Measurements from ENCODE around the gene ZNF221. TPM values are rescaled to one million over a fixed set of nuclear protein-coding genes. Genes with fewer than 3 reads are reported as not detected.

The ZNF221 gene
- total and polyA plus RNA-seq, 10 of the 15 experiments (the other 5 are each of a cell fraction or from before 2014, with no cell fraction given) = 0.15 to 1.7 (median 0.45) TPM; not detected in 1

GRCh38 chr19:43960411-43960810, 9.4 kb downstream of the ZNF221 start:
- 41% methylated on average over 4 of the region's 4 CpGs for whole genome bisulfite sequencing (ENCODE audit: insufficient coverage, insufficient replicate concordance, low lambda C conversion rate, missing lambda C conversion rate)
- BruUV-seq (replicated peaks) = no TSS peak
- Histone ChIP-seq H3K79me2 (ENCODE audit: control insufficient read depth, insufficient read depth, low read length) (no peaks in the 10 kb centered on the region), H3K4me3 (no peak overlapping the region), H3K27me3 (replicated peaks in 1 of 2; ENCODE audit: control insufficient read depth in 2 of 2, insufficient read depth in 2 of 2, low read length in 1 of 2) (no peaks in the 10 kb centered on the region), H3K9ac (ENCODE audit: control insufficient read depth, insufficient read depth, low read length) (no peak overlapping the region), H3K9me3 (replicated peaks; ENCODE audit: control insufficient read depth, insufficient read depth, low read length) (peaks cover 11% of the 10 kb centered on the region), H3K36me3 (ENCODE audit: control insufficient read depth in 2 of 2, insufficient read depth in 2 of 2, low read length in 1 of 2) (no peaks in the 10 kb centered on the region), H2AFZ (ENCODE audit: control insufficient read depth, low read depth, low read length) (no peak overlapping the region), H3K27ac (ENCODE audit: control insufficient read depth, insufficient read depth) (no peak overlapping the region), H4K20me1 (ENCODE audit: control insufficient read depth, insufficient read depth) (no peaks in the 10 kb centered on the region), H3K4me1 (ENCODE audit: control insufficient read depth, insufficient read depth, low read length) (no peaks in the 10 kb centered on the region), H3K4me2 (ENCODE audit: control insufficient read depth, insufficient read depth) (no peak overlapping the region)
- RAD21 ChIA-PET (ENCODE audit: unreplicated experiment) = no interaction called here
- ATAC-seq (no peak), DNase-seq (ENCODE audit: low read depth, low spot score) (no peak), FAIRE-seq (no peak)
- in situ Hi-C loops (cut with MboI) (no loop called here), intact Hi-C loops (cut with micrococcal nuclease; ENCODE audit: unreplicated experiment) (no loop called here)
- SMC1A ChIA-PET (ENCODE audit: uncharacterized antibody, unreplicated experiment) = no interaction called here
- CTCF ChIA-PET = no interaction called here
- POLR2A ChIA-PET = no interaction called here
- TF ChIP-seq, protein P1, sequence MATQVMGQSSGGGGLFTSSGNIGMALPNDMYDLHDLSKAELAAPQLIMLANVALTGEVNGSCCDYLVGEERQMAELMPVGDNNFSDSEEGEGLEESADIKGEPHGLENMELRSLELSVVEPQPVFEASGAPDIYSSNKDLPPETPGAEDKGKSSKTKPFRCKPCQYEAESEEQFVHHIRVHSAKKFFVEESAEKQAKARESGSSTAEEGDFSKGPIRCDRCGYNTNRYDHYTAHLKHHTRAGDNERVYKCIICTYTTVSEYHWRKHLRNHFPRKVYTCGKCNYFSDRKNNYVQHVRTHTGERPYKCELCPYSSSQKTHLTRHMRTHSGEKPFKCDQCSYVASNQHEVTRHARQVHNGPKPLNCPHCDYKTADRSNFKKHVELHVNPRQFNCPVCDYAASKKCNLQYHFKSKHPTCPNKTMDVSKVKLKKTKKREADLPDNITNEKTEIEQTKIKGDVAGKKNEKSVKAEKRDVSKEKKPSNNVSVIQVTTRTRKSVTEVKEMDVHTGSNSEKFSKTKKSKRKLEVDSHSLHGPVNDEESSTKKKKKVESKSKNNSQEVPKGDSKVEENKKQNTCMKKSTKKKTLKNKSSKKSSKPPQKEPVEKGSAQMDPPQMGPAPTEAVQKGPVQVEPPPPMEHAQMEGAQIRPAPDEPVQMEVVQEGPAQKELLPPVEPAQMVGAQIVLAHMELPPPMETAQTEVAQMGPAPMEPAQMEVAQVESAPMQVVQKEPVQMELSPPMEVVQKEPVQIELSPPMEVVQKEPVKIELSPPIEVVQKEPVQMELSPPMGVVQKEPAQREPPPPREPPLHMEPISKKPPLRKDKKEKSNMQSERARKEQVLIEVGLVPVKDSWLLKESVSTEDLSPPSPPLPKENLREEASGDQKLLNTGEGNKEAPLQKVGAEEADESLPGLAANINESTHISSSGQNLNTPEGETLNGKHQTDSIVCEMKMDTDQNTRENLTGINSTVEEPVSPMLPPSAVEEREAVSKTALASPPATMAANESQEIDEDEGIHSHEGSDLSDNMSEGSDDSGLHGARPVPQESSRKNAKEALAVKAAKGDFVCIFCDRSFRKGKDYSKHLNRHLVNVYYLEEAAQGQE (IDR thresholded peaks at IDR 0.05; ENCODE audit: low read depth, low read length) = no peak
- TF ChIP-seq CEBPZ (IDR thresholded peaks at IDR 0.05; ENCODE audit: low read depth, low read length) (no peak), WRNIP1 (IDR thresholded peaks at IDR 0.05; ENCODE audit: borderline replicate concordance, low read depth, low read length) (no peak), SUZ12 (IDR thresholded peaks at IDR 0.05; ENCODE audit: unreplicated experiment) (no peak), ZNF274 (IDR thresholded peaks at IDR 0.05; ENCODE audit: insufficient read depth, insufficient read length) (no peak), TCF7 (IDR thresholded peaks at IDR 0.05; ENCODE audit: borderline replicate concordance) (no peak), TCF3 (IDR thresholded peaks at IDR 0.05; ENCODE audit: borderline replicate concordance, insufficient read depth, low read depth, low read length) (no peak), GATAD2B (conservative IDR thresholded peaks at IDR 0.05; ENCODE audit: low read depth) (no peak), MXI1 (IDR thresholded peaks at IDR 0.05; ENCODE audit: low read depth, low read length) (no peak), ZBTB4 (CRISPR knock-in tag; IDR thresholded peaks at IDR 0.05) (no peak)
- TF ChIP-seq, protein P2, sequence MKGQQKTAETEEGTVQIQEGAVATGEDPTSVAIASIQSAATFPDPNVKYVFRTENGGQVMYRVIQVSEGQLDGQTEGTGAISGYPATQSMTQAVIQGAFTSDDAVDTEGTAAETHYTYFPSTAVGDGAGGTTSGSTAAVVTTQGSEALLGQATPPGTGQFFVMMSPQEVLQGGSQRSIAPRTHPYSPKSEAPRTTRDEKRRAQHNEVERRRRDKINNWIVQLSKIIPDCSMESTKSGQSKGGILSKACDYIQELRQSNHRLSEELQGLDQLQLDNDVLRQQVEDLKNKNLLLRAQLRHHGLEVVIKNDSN (IDR thresholded peaks at IDR 0.05; ENCODE audit: borderline replicate concordance, extremely low read length, insufficient read depth, low read depth, low read length) = no peak

Data from GM12878 (cell line).